Mesendoderm (in vitro differentiated cells): ENCODE results near the gene TRPM1.

Experiments used
- DNase-seq: peaks from one replicate; pipeline ENCODE4 v3.0.0; 2013
- H2AK5ac ChIP-seq: 2 replicates; pipeline ENCODE4 v1.6.1; 2013; ENCODE audit warnings: low read length, inconsistent platforms
- H2BK120ac ChIP-seq: 2 replicates; pipeline ENCODE4 v1.6.1; 2013; ENCODE audit warnings: low read depth, mild to moderate bottlenecking, low read length, moderate library complexity, mixed read lengths
- H2BK15ac ChIP-seq: replicated peaks from 2 replicates; pipeline ENCODE4 v1.6.1; 2013; ENCODE audit warnings: low read depth, mild to moderate bottlenecking, moderate library complexity
- H2BK5ac ChIP-seq: 2 replicates; pipeline ENCODE4 v1.6.1; 2013; ENCODE audit warnings: low read length, inconsistent platforms
- H3K18ac ChIP-seq: 2 replicates; pipeline ENCODE4 v1.6.1; 2013; ENCODE audit warnings: mild to moderate bottlenecking, low read length, mixed read lengths
- H3K23ac ChIP-seq: one replicate; pipeline ENCODE4 v1.6.1; 2013; ENCODE audit warnings: low read length
- H3K27ac ChIP-seq: 2 replicates; pipeline ENCODE4 v1.5.1; 2013; ENCODE audit warnings: low read depth, mild to moderate bottlenecking, inconsistent platforms, low read length, moderate library complexity
- H3K27me3 ChIP-seq: 2 replicates; pipeline ENCODE4 v1.6.1; 2013; ENCODE audit warnings: low read length, control low read depth, mild to moderate bottlenecking, inconsistent platforms; ENCODE audit not compliant: insufficient read depth, poor library complexity
- H3K36me3 ChIP-seq: 2 replicates; pipeline ENCODE4 v1.6.1; 2013; ENCODE audit warnings: low read length, inconsistent platforms; ENCODE audit not compliant: control insufficient read depth, insufficient read depth
- H3K4ac ChIP-seq: one replicate; pipeline ENCODE4 v1.6.1; 2013; ENCODE audit warnings: low read depth, mild to moderate bottlenecking, low read length, moderate library complexity
- H3K4me1 ChIP-seq: 2 replicates; pipeline ENCODE4 v1.6.1; 2013; ENCODE audit warnings: low read depth, low read length, inconsistent platforms; ENCODE audit not compliant: control insufficient read depth
- H3K4me2 ChIP-seq: 2 replicates; pipeline ENCODE4 v1.6.1; 2013; ENCODE audit warnings: low read length
- H3K4me3 ChIP-seq: 2 replicates; pipeline ENCODE4 v1.5.1; 2013; ENCODE audit warnings: mild to moderate bottlenecking, low read length
- H3K56ac ChIP-seq: one replicate; pipeline ENCODE4 v1.6.1; 2013; ENCODE audit warnings: low read length
- H3K79me1 ChIP-seq: 2 replicates; pipeline ENCODE4 v1.6.1; 2013; ENCODE audit warnings: low read length, inconsistent platforms
- H3K79me2 ChIP-seq: 2 replicates; pipeline ENCODE4 v1.6.1; 2013; ENCODE audit warnings: mild to moderate bottlenecking, low read length; ENCODE audit not compliant: control insufficient read depth, insufficient read depth
- H3K9ac ChIP-seq: 2 replicates; pipeline ENCODE4 v1.6.1; 2013; ENCODE audit warnings: low read length, inconsistent platforms
- H4K5ac ChIP-seq: one replicate; pipeline ENCODE4 v1.6.1; 2013; ENCODE audit warnings: low read length
- H4K8ac ChIP-seq: one replicate; pipeline ENCODE4 v1.6.1; 2013; ENCODE audit warnings: low read depth, mild to moderate bottlenecking, control low read depth, low read length, moderate library complexity
- WGBS: extraction: QIAGEN DNeasy Blood & Tissue Kit; methylation state at CpG from one replicate; pipeline ENCODE4 v1.1.7; 2013; ENCODE audit warnings: low lambda C conversion rate, missing lambda C conversion rate; ENCODE audit not compliant: insufficient coverage; ENCODE audit errors: extremely low coverage; 5-methylcytosine and 5-hydroxymethylcytosine counted together

TRPM1 gene

DNA sequence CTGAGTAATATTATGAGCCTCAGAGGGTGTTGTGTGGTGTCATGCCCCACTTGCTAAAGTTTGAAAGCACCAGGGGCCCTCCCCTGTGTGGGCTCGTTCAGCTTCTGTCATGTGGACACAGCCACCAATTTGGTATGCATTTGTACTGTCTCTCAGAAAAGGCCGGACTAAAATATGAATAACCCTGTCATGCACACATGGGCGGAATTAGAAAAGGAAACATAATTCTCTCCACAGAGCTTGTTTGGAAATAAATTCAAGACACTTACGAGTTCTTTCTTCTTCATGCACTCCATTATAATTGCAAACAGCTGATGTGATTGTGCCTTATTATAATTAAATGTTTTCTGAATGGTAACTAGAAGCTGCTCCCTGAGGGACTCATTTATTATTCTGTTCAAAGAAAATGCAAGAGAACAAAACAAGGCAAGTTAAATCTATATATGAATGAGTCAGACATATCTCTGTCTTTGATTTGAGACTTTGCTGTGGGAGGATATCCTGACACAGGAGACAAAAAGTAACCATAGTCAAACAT lies 39.1 kb downstream of the TRPM1 start:
- WGBS = no CpG with 5 or more reads among the region's 4 CpGs
- Histone ChIP-seq H3K23ac (no peak overlapping the region), H4K8ac (no peak overlapping the region), H3K27ac (no peak overlapping the region), H3K79me2 (no peaks in the 10 kb centered on the region), H3K4ac (no peak overlapping the region), H2BK120ac (no peak overlapping the region), H2AK5ac (no peak overlapping the region), H2BK15ac (no peak overlapping the region), H3K9ac (no peak overlapping the region), H3K56ac (no peak overlapping the region), H3K4me3 (no peak overlapping the region), H3K4me1 (no peaks in the 10 kb centered on the region), H4K5ac (no peak overlapping the region), H3K18ac (no peak overlapping the region), H2BK5ac (no peak overlapping the region), H3K36me3 (no peaks in the 10 kb centered on the region), H3K79me1 (no peaks in the 10 kb centered on the region), H3K4me2 (no peak overlapping the region), H3K27me3 (no peaks in the 10 kb centered on the region)
- no peak for DNase-seq

GRCh38 chr15:31060429-31061140 lies 40.9 kb downstream of the TRPM1 start:
- Histone ChIP-seq H3K4me1 (no peaks in the 10 kb centered on the region), H3K79me2 (no peaks in the 10 kb centered on the region), H3K4me3 (no peak overlapping the region), H3K27me3 (no peaks in the 10 kb centered on the region), H4K8ac (no peak overlapping the region), H3K4me2 (no peak overlapping the region), H3K4ac (no peak overlapping the region), H3K79me1 (no peaks in the 10 kb centered on the region), H2BK120ac (no peak overlapping the region), H4K5ac (no peak overlapping the region), H3K9ac (no peak overlapping the region), H3K27ac (no peak overlapping the region), H2BK5ac (no peak overlapping the region), H2BK15ac (no peak overlapping the region), H3K23ac (no peak overlapping the region), H2AK5ac (no peak overlapping the region), H3K56ac (no peak overlapping the region), H3K36me3 (no peaks in the 10 kb centered on the region), H3K18ac (no peak overlapping the region)
- WGBS = no CpG with 5 or more reads among the region's 15 CpGs
- no peak for DNase-seq

DNA sequence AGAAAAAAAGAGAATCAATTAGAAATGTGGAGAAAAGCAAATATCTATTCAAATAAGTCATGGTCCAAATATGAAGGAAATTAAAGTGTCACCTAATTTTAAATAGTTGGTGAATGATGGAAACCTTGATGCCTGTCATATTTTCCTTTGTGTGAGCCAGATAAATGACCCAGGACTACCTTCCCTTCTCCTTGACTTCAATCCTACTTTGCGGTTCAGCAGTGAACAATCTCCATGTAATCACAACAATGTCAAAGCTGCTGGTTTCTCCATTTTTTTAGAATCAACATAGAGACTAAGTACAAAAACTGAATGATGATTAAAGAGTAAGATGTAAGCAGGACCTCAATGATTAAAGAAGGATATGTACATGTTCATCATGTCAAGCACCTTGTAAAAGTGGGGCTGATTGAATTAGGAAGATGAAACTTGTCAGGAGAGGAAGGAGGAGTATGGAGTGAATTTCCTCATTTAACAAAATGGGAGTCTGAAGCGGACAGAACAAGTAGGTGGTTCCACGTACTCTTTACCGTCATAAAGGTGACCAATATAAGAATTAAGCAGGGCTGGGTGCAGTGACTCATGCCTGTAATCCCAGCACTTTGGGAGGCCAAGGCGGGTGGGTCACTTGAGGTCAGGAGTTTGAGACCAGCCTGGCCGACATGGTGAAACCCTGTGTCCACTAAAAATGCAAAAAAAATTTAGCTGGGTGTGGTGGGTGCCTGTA lies 43.1 kb downstream of the TRPM1 start:
- no peak overlapping the region for H3K4me3 ChIP-seq
- no peak overlapping the region for H3K56ac ChIP-seq
- H3K27ac ChIP-seq = no peak overlapping the region
- no peak overlapping the region for H3K23ac ChIP-seq
- H3K9ac ChIP-seq = no peak overlapping the region
- H2BK15ac ChIP-seq = no peak overlapping the region
- no peak overlapping the region for H3K4ac ChIP-seq
- no peaks in the 10 kb centered on the region for H3K27me3 ChIP-seq
- no CpG with 5 or more reads among the region's 6 CpGs for WGBS
- no peak overlapping the region for H3K18ac ChIP-seq
- no peak overlapping the region for H2AK5ac ChIP-seq
- H3K79me1 ChIP-seq = no peaks in the 10 kb centered on the region
- H3K4me1 ChIP-seq = no peaks in the 10 kb centered on the region
- no peaks in the 10 kb centered on the region for H3K79me2 ChIP-seq
- H4K5ac ChIP-seq = no peak overlapping the region
- H2BK5ac ChIP-seq = no peak overlapping the region
- no peak overlapping the region for H4K8ac ChIP-seq
- no peak overlapping the region for H2BK120ac ChIP-seq
- H3K36me3 ChIP-seq = no peaks in the 10 kb centered on the region
- no peak for DNase-seq
- no peak overlapping the region for H3K4me2 ChIP-seq

- Histone ChIP-seq H3K79me2 (no peaks in the 10 kb centered on the region), H2BK5ac (no peak overlapping the region), H2AK5ac (no peak overlapping the region), H2BK120ac (no peak overlapping the region), H3K79me1 (no peaks in the 10 kb centered on the region), H4K8ac (no peak overlapping the region), H3K9ac (no peak overlapping the region), H2BK15ac (no peak overlapping the region), H3K18ac (no peak overlapping the region), H3K23ac (no peak overlapping the region), H3K27me3 (no peaks in the 10 kb centered on the region), H3K56ac (no peak overlapping the region), H4K5ac (no peak overlapping the region), H3K4me1 (no peaks in the 10 kb centered on the region), H3K4me3 (no peak overlapping the region), H3K27ac (no peak overlapping the region), H3K4ac (no peak overlapping the region), H3K4me2 (no peak overlapping the region), H3K36me3 (no peaks in the 10 kb centered on the region)
- DNase-seq = no peak
- no CpG with 5 or more reads among the region's 3 CpGs for WGBS
These were observed 49.9 kb downstream of the TRPM1 start for GRCh38 chr15:31051496-31052080.

GRCh38 chr15:31050953-31051352 lies 50.6 kb downstream of the TRPM1 start:
- no peak overlapping the region for H3K9ac ChIP-seq
- no peaks in the 10 kb centered on the region for H3K79me1 ChIP-seq
- H2BK5ac ChIP-seq = no peak overlapping the region
- H2BK120ac ChIP-seq = no peak overlapping the region
- no CpG with 5 or more reads among the region's 10 CpGs for WGBS
- H4K5ac ChIP-seq = no peak overlapping the region
- H2AK5ac ChIP-seq = no peak overlapping the region
- H3K27ac ChIP-seq = no peak overlapping the region
- H3K23ac ChIP-seq = no peak overlapping the region
- no peak for DNase-seq
- no peaks in the 10 kb centered on the region for H3K27me3 ChIP-seq
- no peak overlapping the region for H3K56ac ChIP-seq
- H2BK15ac ChIP-seq = no peak overlapping the region
- no peaks in the 10 kb centered on the region for H3K36me3 ChIP-seq
- no peak overlapping the region for H3K4me3 ChIP-seq
- H4K8ac ChIP-seq = no peak overlapping the region
- H3K4me1 ChIP-seq = no peaks in the 10 kb centered on the region
- no peak overlapping the region for H3K18ac ChIP-seq
- no peak overlapping the region for H3K4ac ChIP-seq
- H3K4me2 ChIP-seq = no peak overlapping the region
- no peaks in the 10 kb centered on the region for H3K79me2 ChIP-seq
